LHCN-M2 (cell line): ENCODE measurements around the gene PCGF3. TPM values are rescaled to one million over a fixed set of nuclear protein-coding genes. Genes with fewer than 3 reads are reported as not detected.
"Not testable (repeated sequence)": the region's sequence is repeated elsewhere in the genome, so short reads cannot be mapped to it uniquely, and the experiment has no call there.

ENCODE experiments used
- DNase-seq: peaks from one replicate; pipeline ENCODE4 v3.0.0-alpha.2; 2012; ENCODE audit warnings: low read depth
- total RNA-seq: library from RNA; depleted of rRNA; stranded (reverse); fragments of >200 nt; gene quantifications from 2 replicates; pipeline ENCODE4 v1.2.3, GENCODE V29; 2014

The PCGF3 gene
- total RNA-seq, 1 experiment from 2014 or later, result 66.3 TPM

GRCh38 chr4:722851-723360 lies 17.3 kb downstream of the PCGF3 start:
- no peak for DNase-seq

- peak; percentile 97 for DNase-seq
These were observed 18.3 kb downstream of the PCGF3 start for GRCh38 chr4:723751-724530.

- no peak for DNase-seq
These were observed 20.0 kb downstream of the PCGF3 start for GRCh38 chr4:725391-726234.

GRCh38 chr4:726235-726787 lies 20.7 kb downstream of the PCGF3 start:
- peak; percentile 54 for DNase-seq

GRCh38 chr4:726838-727237 lies 21.2 kb downstream of the PCGF3 start:
- DNase-seq, result no peak

GRCh38 chr4:727576-727975 lies 21.9 kb downstream of the PCGF3 start:
- DNase-seq, result no peak

GRCh38 chr4:729336-730315 lies 24.0 kb downstream of the PCGF3 start:
- DNase-seq, result peak; percentile 67

- DNase-seq, result no peak
These were observed 24.9 kb downstream of the PCGF3 start for GRCh38 chr4:730511-730910.

GRCh38 chr4:730946-731904 lies 25.6 kb downstream of the PCGF3 start:
- DNase-seq, result not testable (repeated sequence)

GRCh38 chr4:731954-732353 lies 26.3 kb downstream of the PCGF3 start:
- not testable (repeated sequence) for DNase-seq

- no peak for DNase-seq
These were observed 26.9 kb downstream of the PCGF3 start for GRCh38 chr4:732486-732885.

- DNase-seq, result no peak
These were observed 27.4 kb downstream of the PCGF3 start for GRCh38 chr4:732911-733630.

GRCh38 chr4:733631-733980 lies 28.0 kb downstream of the PCGF3 start:
- no peak for DNase-seq

GRCh38 chr4:734075-734474 lies 28.4 kb downstream of the PCGF3 start:
- DNase-seq, result no peak

GRCh38 chr4:734951-735350 lies 29.3 kb downstream of the PCGF3 start:
- no peak for DNase-seq

- DNase-seq, result no peak
These were observed 30.0 kb downstream of the PCGF3 start for GRCh38 chr4:735583-735982.

GRCh38 chr4:736561-736960 lies 30.9 kb downstream of the PCGF3 start:
- DNase-seq, result not testable (repeated sequence)

GRCh38 chr4:738781-739280 lies 33.2 kb downstream of the PCGF3 start:
- DNase-seq, result no peak

GRCh38 chr4:739569-739968 lies 33.9 kb downstream of the PCGF3 start:
- DNase-seq, result no peak
